Epithelial cell of esophagus (primary cell): ENCODE data around the gene APOBEC3H.

Experiments used
- DNase-seq: peaks from one replicate; pipeline ENCODE4 v3.0.0; 2010; ENCODE audit warnings: low read depth
- H3K4me3 ChIP-seq: 2 replicates; pipeline ENCODE4 v1.5.1; 2011; ENCODE audit warnings: mild to moderate bottlenecking, low read length, control low read depth
- CTCF ChIP-seq: IDR thresholded peaks from 2 replicates; pipeline ENCODE4 v1.5.1; 2011; ENCODE audit warnings: low read depth, mild to moderate bottlenecking, low read length, control low read depth, inconsistent platforms; ENCODE audit not compliant: insufficient read depth; ENCODE audit errors: missing control alignments

The APOBEC3H gene

GRCh38 chr22:39144101-39144767 lies 47.2 kb downstream of the APOBEC3H start:
- H3K4me3 ChIP-seq, result peak overlapping the region; percentile 81
- DNase-seq, result no peak
- TF ChIP-seq CTCF, result no peak

- TF ChIP-seq CTCF, result no peak
- no peak overlapping the region for H3K4me3 ChIP-seq
- no peak for DNase-seq
Measured at GRCh38 chr22:39146256-39147101, 49.4 kb downstream of the APOBEC3H start.

- no peak for DNase-seq
- no peak overlapping the region for H3K4me3 ChIP-seq
- TF ChIP-seq CTCF, result no peak
Measured at GRCh38 chr22:39147335-39148025, 50.4 kb downstream of the APOBEC3H start.

GRCh38 chr22:39148026-39148726 lies 51.1 kb downstream of the APOBEC3H start:
- no peak for DNase-seq
- no peak for TF ChIP-seq CTCF
- no peak overlapping the region for H3K4me3 ChIP-seq

- DNase-seq, result no peak
- no peak for TF ChIP-seq CTCF
Measured at GRCh38 chr22:39148727-39149535, 51.9 kb downstream of the APOBEC3H start.

More at GRCh38 chr22:39148727-39149535, 51.9 kb downstream of the APOBEC3H start:
- H3K4me3 ChIP-seq, result no peak overlapping the region
